HEK293T (cell line): ENCODE data around the gene SLC38A4.

Experiments
- CTCF ChIA-PET: fragments of 350-600 bp; formaldehyde crosslinking; extraction: SDS; loops from one replicate; lab custom pipeline; 2021; ENCODE audit warnings: antibody characterized with exemption, inconsistent platforms; lab: Yijun Ruan, JAX
- POLR2A ChIA-PET: fragments of 350-600 bp; formaldehyde crosslinking; extraction: SDS; loops from one replicate; lab custom pipeline; 2020; ENCODE audit warnings: antibody characterized with exemption, inconsistent platforms; lab: Yijun Ruan, JAX
- DNase-seq: peaks from one replicate; pipeline ENCODE4 v3.0.0; 2012; ENCODE audit warnings: mixed read lengths; ENCODE audit errors: extremely low spot score
- ARNT ChIP-seq: fragments of 450-650 bp; IDR thresholded peaks from 2 replicates; pipeline ENCODE4 v1.6.1; 2017; ENCODE audit warnings: mild to moderate bottlenecking
- BHLHE40 ChIP-seq: fragments of 450-650 bp; IDR thresholded peaks from 2 replicates; pipeline ENCODE4 v1.6.1; 2016; ENCODE audit warnings: mild to moderate bottlenecking, moderate library complexity, borderline replicate concordance
- CTBP1 ChIP-seq: fragments of 450-650 bp; IDR thresholded peaks from 2 replicates; pipeline ENCODE4 v1.6.1; 2016; ENCODE audit warnings: borderline replicate concordance
- ELF4 ChIP-seq: fragments of 450-650 bp; IDR thresholded peaks from 2 replicates; pipeline ENCODE4 v1.6.1; 2017; ENCODE audit warnings: antibody characterized with exemption
- FOXA1 ChIP-seq: fragments of 450-650 bp; IDR thresholded peaks from 2 replicates; pipeline ENCODE4 v1.6.1; 2016; ENCODE audit warnings: mild to moderate bottlenecking
- FOXK2 ChIP-seq: fragments of 450-650 bp; IDR thresholded peaks from 2 replicates; pipeline ENCODE4 v1.6.1; 2016; ENCODE audit warnings: mild to moderate bottlenecking
- FOXM1 ChIP-seq: fragments of 450-650 bp; IDR thresholded peaks from 2 replicates; pipeline ENCODE4 v1.6.1; 2017; ENCODE audit warnings: mild to moderate bottlenecking, borderline replicate concordance
- HDGF ChIP-seq: fragments of 450-650 bp; IDR thresholded peaks from 2 replicates; pipeline ENCODE4 v1.6.1; 2017; ENCODE audit warnings: antibody characterized with exemption, borderline replicate concordance
- L3MBTL2 ChIP-seq: fragments of 450-650 bp; conservative IDR thresholded peaks from 2 replicates; pipeline ENCODE4 v1.6.1; 2016; ENCODE audit warnings: mild to moderate bottlenecking
- LEF1 ChIP-seq: fragments of 450-650 bp; IDR thresholded peaks from 2 replicates; pipeline ENCODE4 v1.6.1; 2017; ENCODE audit warnings: mild to moderate bottlenecking, borderline replicate concordance
- NFRKB ChIP-seq: fragments of 450-650 bp; IDR thresholded peaks from 2 replicates; pipeline ENCODE4 v1.6.1; 2016; ENCODE audit warnings: mild to moderate bottlenecking, moderate library complexity
- SP1 ChIP-seq: fragments of 450-650 bp; IDR thresholded peaks from 2 replicates; pipeline ENCODE4 v1.6.1; 2017
- SUZ12 ChIP-seq: fragments of 450-650 bp; IDR thresholded peaks from 2 replicates; pipeline ENCODE4 v1.6.1; 2016; ENCODE audit warnings: mild to moderate bottlenecking
- TARDBP ChIP-seq: fragments of 450-650 bp; IDR thresholded peaks from 2 replicates; pipeline ENCODE4 v1.6.1; 2016
- ZNF384 ChIP-seq: fragments of 450-650 bp; IDR thresholded peaks from 2 replicates; pipeline ENCODE4 v1.6.1; 2016
- TF ChIP-seq, protein P1 (sequence below): fragments of 450-650 bp; IDR thresholded peaks from 2 replicates; pipeline ENCODE4 v1.6.1; 2016

Gene SLC38A4

DNA sequence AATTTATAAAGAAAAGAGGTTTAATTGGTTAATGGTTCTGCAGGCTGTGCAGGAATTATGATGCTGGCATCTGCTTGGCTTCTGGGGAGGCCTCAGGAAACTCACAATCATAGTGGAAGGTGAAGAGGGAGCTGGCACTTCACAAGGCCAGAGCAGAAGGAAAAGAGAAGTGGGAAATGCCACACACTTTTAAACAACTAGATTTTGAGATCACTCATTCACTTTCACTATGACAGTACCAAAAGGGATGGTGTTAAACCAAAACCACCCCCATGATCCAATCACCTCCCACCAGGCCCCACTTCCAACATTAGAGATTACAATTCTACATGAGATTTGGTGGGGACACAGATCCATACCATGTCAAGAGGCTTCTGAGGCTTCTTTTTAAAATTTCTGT is 62.6 kb downstream of the SLC38A4 start:
- CTCF ChIA-PET: no interaction called here
- POLR2A ChIA-PET: no interaction called here

GRCh38 chr12:46754550-46754949 is 71.2 kb downstream of the SLC38A4 start:
- DNase-seq: no peak
- no peak for TF ChIP-seq FOXA1
- TF ChIP-seq ARNT: no peak
- no peak for TF ChIP-seq HDGF
- TF ChIP-seq NFRKB: no peak
- TF ChIP-seq BHLHE40: no peak
- no peak for TF ChIP-seq CTBP1
- TF ChIP-seq, protein P1, sequence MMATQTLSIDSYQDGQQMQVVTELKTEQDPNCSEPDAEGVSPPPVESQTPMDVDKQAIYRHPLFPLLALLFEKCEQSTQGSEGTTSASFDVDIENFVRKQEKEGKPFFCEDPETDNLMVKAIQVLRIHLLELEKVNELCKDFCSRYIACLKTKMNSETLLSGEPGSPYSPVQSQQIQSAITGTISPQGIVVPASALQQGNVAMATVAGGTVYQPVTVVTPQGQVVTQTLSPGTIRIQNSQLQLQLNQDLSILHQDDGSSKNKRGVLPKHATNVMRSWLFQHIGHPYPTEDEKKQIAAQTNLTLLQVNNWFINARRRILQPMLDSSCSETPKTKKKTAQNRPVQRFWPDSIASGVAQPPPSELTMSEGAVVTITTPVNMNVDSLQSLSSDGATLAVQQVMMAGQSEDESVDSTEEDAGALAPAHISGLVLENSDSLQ: no peak
- TF ChIP-seq ELF4: no peak
- no peak for TF ChIP-seq L3MBTL2
- TF ChIP-seq FOXK2: no peak
- no peak for TF ChIP-seq LEF1
- no peak for TF ChIP-seq SP1
- TF ChIP-seq SUZ12: no peak
- no peak for TF ChIP-seq TARDBP
- no peak for TF ChIP-seq ZNF384
- ChIA-PET CTCF (no interaction called here), POLR2A (no interaction called here)

More for the DNA sequence above, 62.6 kb downstream of the SLC38A4 start:
- no peak for DNase-seq
- TF ChIP-seq LEF1: no peak
- TF ChIP-seq ZNF384: no peak
- TF ChIP-seq NFRKB: no peak
- TF ChIP-seq L3MBTL2: no peak
- TF ChIP-seq, protein P1: no peak
- TF ChIP-seq ELF4: no peak
- TF ChIP-seq FOXA1: no peak
- TF ChIP-seq BHLHE40: no peak
- TF ChIP-seq CTBP1: no peak
- no peak for TF ChIP-seq SP1

DNA sequence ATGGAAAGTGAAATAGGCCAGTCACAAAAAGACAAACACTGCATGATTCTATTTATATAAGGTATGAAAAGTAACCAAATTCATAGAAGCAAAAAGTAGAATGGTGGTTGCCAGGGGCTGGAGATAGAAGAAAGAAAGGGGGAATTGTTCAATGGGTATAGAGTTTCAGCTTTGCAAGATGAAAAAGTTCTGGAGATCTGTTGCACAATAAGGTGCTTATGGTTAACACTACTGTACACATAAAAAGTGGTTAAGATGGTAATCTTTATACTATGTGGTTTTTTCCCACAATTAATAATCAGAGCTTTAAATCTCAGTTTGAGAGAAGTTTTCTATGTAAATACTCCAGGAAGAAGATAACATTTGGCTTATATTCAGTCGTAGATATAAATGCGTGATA is 73.4 kb downstream of the SLC38A4 start:
- TF ChIP-seq SP1 (no peak), ZNF384 (no peak), CTBP1 (no peak), FOXK2 (no peak), FOXM1 (no peak), FOXA1 (no peak), SUZ12 (no peak), TARDBP (no peak), LEF1 (no peak), L3MBTL2 (no peak), HDGF (no peak)
- TF ChIP-seq, protein P1: no peak
- ChIA-PET CTCF (no interaction called here), POLR2A (no interaction called here)
- no peak for DNase-seq

GRCh38 chr12:46751173-46751572 is 74.6 kb downstream of the SLC38A4 start:
- TF ChIP-seq TARDBP (no peak), L3MBTL2 (no peak), ARNT (no peak), ELF4 (no peak), ZNF384 (no peak), FOXA1 (no peak), BHLHE40 (no peak), HDGF (no peak), SP1 (no peak), LEF1 (no peak), CTBP1 (no peak), FOXM1 (no peak), FOXK2 (no peak), SUZ12 (no peak)
- TF ChIP-seq, protein P1: no peak
- ChIA-PET CTCF (interaction anchor here (0.6 kb wide), 1 partner anchor 1621 kb away, joined by 3 read pairs; no protein-coding TSS in a partner anchor), POLR2A (no interaction called here)
- DNase-seq: no peak

DNA sequence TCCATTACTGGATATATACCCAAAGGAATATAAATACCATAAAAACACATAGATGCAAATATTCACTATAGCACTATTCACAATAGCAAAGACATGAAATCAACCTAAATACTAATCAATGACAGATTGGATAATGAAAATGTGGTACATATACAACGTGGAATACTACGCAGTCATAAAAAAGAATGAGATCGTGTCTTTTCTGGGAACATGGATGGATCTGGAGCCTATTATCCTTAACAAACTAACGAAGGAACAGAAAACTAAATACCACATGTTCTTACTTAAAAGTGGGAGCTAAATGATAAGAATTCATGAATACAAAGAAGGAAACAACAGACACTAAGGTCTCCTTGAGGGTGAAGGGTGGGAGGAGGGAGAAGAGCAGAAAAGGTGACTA is 76.5 kb downstream of the SLC38A4 start:
- ChIA-PET CTCF (no interaction called here), POLR2A (no interaction called here)
- TF ChIP-seq, protein P1: no peak
- no peak for TF ChIP-seq L3MBTL2
- no peak for TF ChIP-seq ZNF384
- no peak for TF ChIP-seq NFRKB
- DNase-seq: no peak
